CD4-positive, alpha-beta T cell treated with Interleukin-1 beta for 1 hour (primary cell): ENCODE data around the gene KMT2E.
"Not testable (repeated sequence)": the region's sequence is repeated elsewhere in the genome, so short reads cannot be mapped to it uniquely, and the experiment has no call there.

Experiments
- DNase-seq, 2 donors: peaks; one replicate each; pipeline ENCODE4 v3.0.0-alpha.2; 2020 to 2022

KMT2E gene

DNA sequence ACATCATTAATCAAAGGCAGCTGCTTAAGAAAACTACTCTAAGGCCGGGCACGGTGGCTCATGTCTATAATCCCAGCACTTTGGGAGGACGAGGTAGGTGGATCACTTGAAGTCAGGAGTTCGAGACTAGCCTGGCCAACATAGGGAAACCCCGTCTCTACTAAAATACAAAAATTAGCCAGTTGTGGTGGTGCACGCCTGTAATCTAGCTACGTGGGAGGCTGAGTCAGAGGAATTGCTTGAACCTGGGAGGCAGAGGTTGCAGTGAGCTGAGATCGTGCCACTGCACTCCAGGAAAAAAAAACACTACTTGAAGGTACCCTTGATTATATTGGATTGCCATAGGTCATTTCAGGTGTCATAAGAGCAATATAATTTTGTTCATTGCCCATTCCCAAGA lies 14.9 kb downstream of the KMT2E start:
- not testable (repeated sequence) for DNase-seq

DNA sequence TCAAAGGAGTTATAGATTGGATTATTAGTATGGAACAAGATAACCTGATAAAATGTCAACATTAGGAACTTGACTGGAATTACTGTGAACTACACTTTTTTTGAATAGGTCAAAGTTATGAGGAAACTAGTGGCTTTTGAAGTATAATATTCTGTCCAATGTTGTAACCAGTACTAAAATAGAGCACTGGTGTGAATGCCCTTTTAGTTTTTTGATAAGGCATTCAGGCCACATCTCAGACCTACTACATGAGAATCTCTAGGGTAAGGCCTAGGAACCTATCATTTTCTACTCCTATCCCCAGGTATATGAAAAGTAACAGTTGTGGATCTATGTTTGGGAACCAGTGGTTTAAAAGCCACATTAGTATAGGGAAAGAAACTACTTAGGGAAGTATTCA lies 16.4 kb downstream of the KMT2E start:
- DNase-seq: no peak

DNA sequence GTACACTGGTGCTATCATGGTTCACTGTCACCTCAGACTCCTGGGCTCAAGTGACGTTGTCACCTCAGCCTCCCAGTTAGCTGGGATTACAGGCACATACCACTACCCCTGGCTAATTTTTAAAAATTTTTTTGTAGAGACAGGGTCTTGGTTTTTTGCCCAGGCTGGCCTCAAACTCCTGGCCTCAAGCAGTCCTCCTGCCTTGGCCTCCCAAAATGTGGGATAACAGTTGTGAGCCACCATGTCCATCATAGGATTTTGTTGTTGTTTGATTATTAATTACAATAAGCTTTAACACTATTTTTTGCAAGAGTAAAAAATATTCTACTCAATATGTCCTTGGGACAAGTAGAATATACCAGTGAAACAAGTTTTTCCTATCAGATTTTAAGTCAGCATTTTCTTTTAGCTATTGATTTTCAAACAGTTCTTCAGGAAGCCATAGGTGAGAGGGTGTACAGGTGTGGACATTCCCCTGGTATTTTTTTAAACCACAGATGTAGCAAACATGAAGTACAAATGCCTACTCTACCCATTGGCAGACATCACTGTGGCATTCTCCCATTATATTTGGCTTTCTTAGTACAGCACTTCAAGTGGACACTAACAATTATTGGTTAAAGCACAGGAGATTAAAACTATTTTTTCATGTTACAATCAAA lies 18.7 kb downstream of the KMT2E start:
- no peak for DNase-seq

DNA sequence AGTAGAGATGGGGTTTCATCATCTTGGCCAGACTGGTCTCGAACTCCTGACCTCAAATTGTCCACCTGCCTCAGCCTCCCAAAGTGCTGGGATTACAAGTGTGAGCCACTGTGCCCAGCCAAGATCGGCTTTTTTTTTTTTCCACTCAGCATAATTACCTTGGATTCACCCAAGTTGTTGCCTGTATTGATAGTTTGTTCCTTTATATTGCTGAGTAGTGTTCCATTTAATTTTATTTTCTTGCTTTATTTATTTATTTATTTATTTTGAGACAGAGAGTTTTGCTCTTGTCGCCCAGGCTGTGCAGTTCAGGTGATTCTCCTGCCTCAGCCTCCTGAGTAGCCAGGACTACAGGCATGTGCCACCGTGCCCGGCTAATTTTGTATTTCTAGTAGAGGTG lies 21.3 kb downstream of the KMT2E start:
- no peak for DNase-seq

DNA sequence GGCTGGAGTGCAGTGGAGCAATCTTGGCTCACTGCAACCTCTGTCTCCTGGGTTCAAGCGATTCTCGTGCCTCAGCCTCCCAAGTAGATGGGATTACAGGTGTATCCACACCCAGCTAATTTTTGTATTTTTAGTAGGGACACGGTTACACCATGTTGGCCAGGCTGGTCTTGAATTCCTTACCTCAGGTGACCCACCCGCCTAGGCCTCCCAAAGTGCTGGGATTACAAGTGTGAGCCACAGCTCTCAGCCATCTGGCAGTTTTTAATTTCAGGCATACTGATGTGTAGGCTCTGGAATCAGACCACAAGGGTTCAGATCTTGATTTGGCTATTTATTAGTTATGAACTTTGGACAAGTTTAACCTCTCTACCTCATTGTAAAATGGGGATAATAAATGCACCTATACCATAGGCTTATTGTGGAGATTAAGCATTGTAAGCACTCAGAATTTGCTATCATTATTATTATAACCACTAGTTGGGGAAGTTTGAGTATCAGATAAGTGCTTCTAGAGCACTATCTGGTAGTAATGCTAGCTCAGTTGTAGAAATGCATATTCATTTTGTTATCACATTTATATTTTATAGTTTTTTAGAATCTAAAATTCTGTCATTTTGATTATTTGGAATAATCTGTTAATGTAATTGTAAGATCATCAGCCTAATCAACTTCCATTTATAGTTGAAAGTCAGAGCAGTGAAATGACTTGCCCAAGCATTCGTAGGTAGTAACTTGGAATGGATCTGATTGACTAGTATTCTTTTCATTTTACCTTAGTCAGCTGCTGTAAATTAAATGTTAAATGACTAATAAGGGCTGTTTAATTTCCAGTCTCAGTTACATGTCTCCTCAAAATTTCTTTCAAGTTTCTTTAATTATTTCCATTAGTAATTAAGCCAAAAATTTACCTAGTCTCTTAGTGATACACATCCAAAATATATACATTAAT lies 22.5 kb downstream of the KMT2E start:
- no peak for DNase-seq

DNA sequence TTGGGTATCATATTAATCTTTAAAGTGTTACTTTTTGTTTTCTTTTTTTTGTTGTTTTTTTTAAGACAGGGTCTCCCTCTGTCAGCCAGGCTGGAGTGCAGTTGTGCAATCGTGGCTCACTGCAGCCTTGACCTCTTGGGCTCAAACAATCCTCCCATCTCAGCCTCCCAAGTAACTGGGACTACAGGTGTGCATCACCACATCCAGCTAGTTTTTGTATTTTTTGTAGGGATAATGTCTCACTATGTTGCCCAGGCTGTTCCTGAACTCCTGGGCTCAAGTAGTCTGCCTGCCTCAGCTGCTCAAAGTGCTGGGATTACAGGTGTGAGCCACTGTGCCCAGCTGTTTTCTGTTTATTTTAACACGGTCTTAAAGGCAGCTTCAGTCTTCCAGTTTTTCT lies 23.3 kb downstream of the KMT2E start:
- DNase-seq: no peak

DNA sequence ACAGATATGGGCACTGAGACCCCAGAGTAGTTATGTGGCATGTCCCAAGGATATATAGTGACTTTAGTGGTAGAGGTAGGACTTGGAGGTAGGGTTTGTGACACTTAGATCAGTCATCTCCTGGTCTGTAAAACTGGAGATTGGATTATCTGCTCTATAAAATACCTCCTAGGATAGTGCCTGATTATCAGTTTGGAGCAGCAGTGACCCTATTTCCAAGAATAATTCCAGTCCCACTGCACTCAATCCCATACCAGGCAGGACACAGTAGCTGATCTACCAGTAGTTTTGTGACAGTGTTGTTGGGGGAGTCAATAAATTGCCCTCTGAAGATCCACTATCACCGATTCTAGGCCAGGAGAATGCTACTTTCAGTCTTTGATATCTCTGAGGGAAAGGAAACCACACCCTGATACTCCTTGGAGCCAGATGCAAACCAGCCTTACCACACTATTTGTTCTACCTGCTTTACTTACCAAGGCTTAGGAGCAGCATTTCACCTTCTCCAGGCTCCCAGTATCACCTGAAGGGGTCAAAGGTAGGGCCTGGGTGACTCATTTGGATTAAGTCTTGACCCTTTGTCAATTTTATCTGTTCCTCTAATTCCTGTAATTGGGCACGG lies 30.6 kb downstream of the KMT2E start:
- no peak for DNase-seq

DNA sequence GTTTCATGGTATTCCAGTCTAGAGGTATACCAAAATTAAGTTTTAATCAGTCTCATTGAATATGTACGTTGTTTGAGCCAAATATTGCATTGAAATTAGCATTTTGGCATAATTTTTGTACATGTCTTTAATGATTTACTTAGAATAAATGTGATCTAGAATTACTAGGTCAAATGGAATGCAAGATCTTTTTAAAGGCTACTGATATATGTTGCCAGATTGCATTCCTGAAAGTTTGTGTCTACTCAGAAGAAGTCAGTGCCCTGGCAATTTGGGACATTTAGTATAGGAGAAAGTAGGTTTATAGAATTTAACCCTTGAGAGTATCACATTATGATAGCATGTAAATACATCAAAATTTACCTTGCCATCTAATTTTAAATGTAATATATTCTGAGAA lies 32.4 kb downstream of the KMT2E start:
- DNase-seq: no peak

DNA sequence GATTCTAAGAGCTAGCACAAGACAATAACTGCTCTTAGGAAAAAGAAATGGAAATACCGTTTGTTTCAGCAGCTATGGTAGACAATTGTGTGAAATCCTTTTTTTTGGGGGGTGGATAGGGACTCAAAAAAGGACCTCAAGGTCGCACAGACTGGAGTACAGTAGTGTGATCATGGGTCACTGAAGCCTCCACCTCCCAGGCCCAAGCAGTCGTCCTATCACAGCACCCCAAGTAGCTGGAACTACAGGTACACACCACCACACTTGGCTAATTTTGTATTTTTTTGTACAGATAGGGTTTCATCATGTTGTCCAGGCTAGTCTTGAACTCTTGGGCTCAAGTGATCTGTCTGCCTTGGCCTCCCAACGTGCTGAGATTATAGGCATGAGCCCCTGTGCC lies 33.9 kb downstream of the KMT2E start:
- no peak for DNase-seq

DNA sequence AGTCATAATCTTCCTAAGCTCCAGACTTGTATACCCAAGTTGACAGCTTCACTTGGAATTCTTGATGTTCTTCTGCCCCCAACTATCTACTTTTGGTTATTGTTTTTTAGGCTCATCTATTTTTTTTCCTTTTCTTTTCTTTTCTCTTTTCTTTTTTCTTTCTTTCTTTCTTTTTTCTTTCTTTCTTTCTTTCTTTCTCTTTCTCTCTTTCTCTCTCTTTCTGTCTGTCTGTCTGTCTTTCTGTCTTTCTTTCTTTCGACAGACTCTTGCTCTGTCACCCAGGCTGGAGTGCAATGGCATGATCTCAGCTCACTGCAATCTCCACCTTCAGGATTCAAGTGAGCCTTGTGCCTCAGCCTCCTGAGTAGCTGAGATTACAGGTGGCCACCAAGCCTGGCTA lies 36.5 kb downstream of the KMT2E start:
- DNase-seq: no peak

DNA sequence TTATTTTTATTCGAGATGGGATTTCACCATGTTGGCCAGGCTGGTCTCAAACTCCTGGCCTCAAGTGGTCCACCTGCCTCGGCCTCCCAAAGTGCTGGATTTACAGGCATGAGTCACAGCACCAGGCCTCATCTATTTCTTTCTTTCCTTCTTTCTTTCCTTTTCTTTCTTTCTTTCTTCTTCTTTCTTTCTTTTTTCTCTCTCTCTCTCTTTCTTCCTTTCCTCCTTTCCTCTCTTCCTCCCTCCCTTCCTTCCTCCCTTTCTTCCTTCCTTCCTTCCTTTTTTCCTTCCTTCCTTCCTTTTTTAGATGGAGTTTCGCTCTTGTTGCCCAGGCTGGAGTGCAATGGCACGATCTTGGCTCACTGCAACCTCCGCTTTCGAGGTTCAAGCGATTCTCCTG lies 36.9 kb downstream of the KMT2E start:
- not testable (repeated sequence) for DNase-seq

DNA sequence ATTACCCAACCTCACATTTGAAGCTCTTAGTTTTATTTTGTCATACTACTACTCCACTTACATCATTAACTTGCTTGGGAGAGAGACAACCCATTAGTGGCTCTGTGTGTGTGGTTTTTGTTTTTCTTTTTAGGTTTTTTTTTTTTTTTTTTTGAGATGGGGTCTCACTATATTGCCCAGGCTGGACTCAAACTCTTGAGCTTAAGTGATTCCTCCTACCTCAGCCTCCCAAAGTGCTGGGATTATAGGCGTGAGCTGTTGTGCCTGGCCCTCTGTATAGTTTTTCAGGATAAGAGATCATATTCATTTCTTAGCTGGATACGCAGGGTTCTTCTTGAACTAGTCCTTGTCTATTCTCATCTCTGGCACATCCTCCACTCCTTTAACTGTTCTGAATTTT lies 41.1 kb downstream of the KMT2E start:
- no peak for DNase-seq

DNA sequence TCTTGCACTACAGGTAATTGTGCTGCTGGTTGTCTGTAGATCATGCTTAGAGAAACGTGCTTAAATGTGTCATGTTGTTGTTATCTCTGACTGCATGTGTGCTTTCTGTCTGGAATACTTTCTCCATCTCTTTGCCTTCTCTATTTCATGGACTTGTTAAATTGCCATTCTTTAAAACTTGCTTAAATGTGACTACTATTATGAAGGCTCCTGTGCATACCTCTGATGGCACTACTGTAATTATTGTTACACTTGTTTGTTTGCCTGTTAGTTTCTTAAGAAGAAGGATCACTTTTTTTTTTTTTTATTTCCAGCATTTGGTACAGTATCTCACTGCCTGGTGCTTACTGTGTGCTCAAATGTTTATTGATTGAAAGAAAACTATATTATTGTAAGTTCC lies 41.6 kb downstream of the KMT2E start:
- no peak for DNase-seq

DNA sequence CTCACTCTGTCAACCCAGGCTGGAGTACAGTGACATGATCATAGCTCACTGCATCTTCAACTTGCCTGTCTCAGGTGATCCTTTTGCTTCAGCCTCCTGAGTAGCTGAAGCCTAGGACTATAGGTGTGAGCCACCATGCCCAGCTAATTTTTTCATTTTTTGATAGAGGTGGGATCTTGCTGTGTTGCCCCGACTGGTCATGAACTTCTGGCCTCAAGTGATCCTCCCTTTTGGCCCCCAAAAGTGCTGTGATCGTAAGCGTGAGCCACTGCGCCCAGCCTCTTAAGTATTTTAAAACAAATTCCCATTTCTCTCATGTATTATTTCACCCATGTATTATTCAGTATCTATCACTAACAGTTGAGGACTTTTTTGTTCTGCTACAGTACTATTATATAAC lies 43.5 kb downstream of the KMT2E start:
- DNase-seq: no peak

DNA sequence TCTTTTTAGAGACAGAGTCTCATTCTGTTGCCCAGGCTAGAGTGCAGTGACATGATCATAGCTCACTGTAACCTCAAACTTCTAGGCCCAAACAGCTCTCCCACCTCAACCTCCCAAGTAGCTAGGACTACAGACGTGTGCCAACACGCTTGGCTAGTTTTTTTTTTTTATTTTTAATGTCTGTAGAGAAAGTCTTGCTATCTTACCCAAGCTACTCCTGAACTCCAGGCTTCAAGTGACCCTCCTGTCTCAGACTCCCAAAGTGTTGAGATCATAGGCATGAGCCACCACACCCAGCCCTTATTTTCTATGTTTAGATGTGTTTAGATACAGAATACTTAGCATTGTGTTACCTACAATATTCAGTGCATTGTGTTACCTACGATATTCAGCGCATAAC lies 46.4 kb downstream of the KMT2E start:
- DNase-seq: no peak

DNA sequence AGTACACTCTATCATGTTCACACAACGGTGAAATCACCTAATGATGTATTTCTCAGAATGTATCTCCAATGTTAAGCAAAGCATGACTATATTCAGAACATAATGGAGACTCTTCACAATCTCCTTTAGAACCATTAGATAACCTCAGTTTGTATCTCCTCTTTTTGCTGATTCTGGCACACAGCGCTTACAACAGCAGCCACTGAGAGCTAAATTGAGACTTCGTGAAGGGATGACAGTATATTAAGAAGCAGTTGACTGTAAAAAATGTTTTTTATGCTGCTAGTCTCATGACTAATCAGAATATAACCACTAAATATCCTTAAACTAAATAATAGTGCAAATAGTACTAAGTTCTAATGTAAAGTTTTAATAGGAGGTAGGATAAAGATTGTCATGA lies 46.9 kb downstream of the KMT2E start:
- DNase-seq: no peak

DNA sequence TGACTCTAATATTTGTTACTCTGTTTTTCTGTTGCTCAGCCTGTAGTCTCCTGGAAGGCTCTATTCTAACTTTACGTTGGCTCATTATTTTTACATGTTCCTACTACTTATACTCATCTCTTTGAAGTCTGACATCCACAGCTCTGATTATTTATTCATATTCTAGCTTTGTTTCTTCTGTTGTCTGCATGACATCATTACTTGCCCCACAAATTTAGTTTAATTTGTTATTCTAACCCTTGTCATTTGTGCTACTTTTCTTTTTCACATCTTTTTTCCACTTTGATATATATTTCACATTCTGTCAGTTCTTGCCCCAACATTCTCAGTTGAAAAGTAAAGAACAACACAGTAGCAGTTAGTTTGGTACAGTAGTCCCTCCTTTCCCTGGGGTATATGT lies 51.1 kb downstream of the KMT2E start:
- no peak for DNase-seq

DNA sequence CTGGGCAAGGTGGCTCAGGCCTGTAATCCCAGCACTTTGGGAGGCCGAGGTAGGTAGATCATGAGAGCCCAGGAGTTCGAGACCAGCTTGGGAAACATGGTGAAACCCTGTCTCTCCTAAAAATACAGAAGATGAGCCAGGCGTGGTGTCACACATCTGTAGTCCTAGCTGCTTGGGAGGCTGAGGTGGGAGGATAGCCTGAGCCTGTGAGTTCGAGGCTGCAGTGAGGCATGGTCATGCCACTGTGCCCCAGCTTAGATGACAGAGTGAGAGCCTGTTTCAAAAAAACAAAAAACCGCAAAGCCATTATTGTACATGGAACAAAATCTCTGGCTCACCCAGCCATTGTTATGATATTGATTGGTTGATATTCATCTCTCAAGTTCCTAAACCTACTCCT lies 53.7 kb downstream of the KMT2E start:
- DNase-seq: no peak

DNA sequence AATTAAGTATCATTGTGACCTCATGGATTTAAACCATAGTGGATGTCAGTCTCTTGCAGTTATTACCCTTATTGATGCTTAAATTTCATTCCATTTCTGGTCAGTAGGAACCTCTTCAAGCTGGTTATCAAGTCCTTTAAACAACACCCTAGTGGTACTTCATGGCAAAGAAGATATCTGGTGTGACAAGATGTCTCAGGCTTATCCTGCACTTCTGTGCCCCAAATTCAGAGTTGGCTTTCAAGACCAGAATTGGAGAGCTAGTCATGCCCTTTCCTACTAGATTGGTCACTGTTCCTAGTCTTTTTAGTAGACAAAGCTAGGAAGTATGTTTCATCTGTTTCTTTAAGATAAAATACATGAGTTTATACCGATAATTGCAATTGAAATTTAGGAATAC lies 54.9 kb downstream of the KMT2E start:
- DNase-seq: no peak

DNA sequence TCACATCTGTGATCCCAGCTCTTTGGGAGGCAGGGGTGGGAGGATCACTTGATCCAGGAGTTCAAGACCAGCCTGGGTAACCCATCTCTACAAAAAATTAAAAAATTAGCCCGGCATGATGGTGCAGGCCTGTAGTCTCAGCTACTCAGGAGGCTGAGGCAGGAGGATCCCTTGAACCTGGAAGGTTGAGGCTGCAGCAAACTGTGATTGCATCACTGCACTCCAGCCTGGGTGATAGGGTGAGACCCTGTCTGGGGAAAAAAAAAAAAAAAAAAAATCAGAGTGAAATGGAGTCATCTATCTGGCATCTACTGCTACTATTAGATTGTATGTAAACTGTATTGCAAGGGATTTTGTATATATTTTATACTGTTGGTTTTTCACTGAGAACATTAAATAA lies 59.1 kb downstream of the KMT2E start:
- DNase-seq: no peak

DNA sequence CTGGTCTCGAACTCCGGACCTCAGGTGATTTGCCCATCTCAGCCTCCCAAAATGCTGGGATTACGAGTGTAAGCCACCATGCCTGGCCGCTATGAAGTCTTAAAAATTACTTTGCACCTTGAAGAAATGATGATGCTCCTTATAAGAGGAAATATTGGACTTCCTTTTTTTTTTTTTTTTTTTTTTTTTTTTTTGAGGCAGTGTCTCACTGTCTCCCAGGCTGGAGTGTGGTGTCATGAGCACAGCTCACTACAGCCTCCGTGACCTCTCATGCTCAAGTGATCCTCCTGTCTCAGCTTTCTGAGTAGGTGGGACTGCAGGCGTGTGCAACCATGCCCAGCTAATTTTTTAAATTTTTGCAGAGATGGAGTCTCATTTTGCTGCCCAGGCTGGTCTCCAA lies 65.3 kb downstream of the KMT2E start:
- DNase-seq: no peak

DNA sequence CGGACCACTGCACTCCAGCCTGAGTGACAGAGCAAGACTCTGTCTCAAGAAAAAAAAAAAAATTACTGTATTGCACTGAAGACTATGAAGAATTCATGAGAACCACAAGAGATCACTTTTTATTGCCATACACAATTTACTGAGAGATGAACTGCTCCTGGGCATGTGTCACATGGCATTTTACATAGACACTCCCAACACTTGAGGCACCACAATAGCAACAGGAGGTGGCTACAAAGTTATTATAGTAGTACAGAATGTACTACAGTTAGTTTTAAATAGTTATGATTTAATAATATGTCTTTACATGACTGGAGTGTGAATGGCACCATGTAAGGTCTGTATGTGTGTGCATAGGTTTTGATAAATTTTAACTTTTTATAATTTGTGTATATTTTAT lies 70.6 kb downstream of the KMT2E start:
- no peak for DNase-seq

DNA sequence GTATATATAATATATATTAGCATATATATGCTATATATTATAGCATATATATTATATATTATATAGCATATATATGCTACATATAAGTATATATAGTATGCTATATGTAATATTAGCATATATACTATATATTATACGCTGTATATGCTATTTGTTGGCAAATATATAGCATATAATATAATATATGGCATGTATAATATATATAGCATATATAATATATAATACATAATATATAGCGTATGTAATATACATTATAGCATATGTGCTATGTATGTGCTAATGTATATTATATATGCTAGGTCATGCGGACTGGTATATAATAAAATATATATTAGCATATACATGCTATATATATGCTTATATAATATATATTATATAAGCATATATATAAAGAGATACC lies 72.8 kb downstream of the KMT2E start:
- no peak for DNase-seq

DNA sequence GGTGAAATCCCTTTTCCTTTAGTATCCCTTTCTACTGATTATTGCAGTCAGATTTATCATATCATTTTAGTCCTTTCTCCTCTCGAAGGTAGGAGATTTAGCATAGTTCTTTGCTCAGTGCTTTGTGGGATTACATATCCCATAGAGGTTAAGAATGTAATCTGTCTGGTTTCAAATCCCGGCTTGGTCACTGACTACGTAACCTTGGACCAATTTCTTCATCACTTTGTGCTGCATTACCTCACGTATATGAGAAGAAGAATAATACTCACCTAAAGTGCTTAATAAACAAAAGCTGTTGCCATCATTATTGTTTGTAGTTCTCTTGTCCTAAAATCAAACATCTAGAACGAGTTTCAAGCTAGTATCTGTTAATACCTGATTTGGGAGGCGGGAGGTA lies 74.0 kb downstream of the KMT2E start:
- DNase-seq: no peak
